Suprapubic skin (tissue), 4 donors: ENCODE results near the gene IQUB. TPM values are rescaled to one million over a fixed set of nuclear protein-coding genes. Genes with fewer than 3 reads are reported as not detected.
"Not testable (repeated sequence)": the region's sequence is repeated elsewhere in the genome, so short reads cannot be mapped to it uniquely, and the experiment has no call there.

Experiments used
- DNase-seq, 2 donors: peaks; one replicate each; pipeline ENCODE4 v3.0.0-alpha.2; 2019; ENCODE audit warnings: low spot score in 2 of 2
- H3K27ac ChIP-seq: fragments of 200-600 bp; sonication (generic); one replicate; pipeline ENCODE4 v1.5.1; 2019
- H3K27me3 ChIP-seq: fragments of 200-600 bp; sonication (generic); one replicate; pipeline ENCODE4 v1.5.1; 2019
- H3K36me3 ChIP-seq: fragments of 200-600 bp; sonication (generic); one replicate; pipeline ENCODE4 v1.5.1; 2019
- H3K4me1 ChIP-seq: fragments of 200-600 bp; sonication (generic); one replicate; pipeline ENCODE4 v1.5.1; 2019
- H3K4me3 ChIP-seq: fragments of 200-600 bp; sonication (generic); one replicate; pipeline ENCODE4 v1.5.1; 2019; ENCODE audit warnings: mild to moderate bottlenecking
- H3K9me3 ChIP-seq: fragments of 200-600 bp; sonication (generic); one replicate; pipeline ENCODE4 v1.5.1; 2019
- EP300 ChIP-seq: sonication (generic); formaldehyde crosslinking; IDR thresholded peaks from one replicate; pipeline ENCODE4 v1.6.1; 2017; ENCODE audit warnings: antibody characterized with exemption
- POLR2A ChIP-seq, 2 donors: fragments of 450-650 bp; IDR thresholded peaks; one replicate each; pipeline ENCODE4 v1.6.1; 2017; ENCODE audit warnings: antibody characterized with exemption in 2 of 2, mild to moderate bottlenecking in 2 of 2, moderate library complexity in 2 of 2
- POLR2AphosphoS5 ChIP-seq, 3 donors: sonication (generic); formaldehyde crosslinking; IDR thresholded peaks; one replicate each; pipeline ENCODE4 v1.6.1; 2017; ENCODE audit warnings: antibody characterized with exemption in 3 of 3
- WGBS: methylation state at CpG from one replicate; pipeline ENCODE4 v1.1.5; 2018; 5-methylcytosine and 5-hydroxymethylcytosine counted together
- total RNA-seq, 4 donors: library from RNA; depleted of rRNA; stranded (reverse); fragments of >200 nt; gene quantifications; one replicate each; pipeline ENCODE4 v1.1.0, GENCODE V29; 2016
- TF ChIP-seq, protein P1 (sequence below), 2 donors: fragments of 200-600 bp in 1 of 2; fragments of 450-650 bp in 1 of 2; sonication (generic) in 1 of 2; IDR thresholded peaks; one replicate each; pipeline ENCODE4 v1.5.1; 2016 to 2019; ENCODE audit warnings: antibody characterized with exemption in 2 of 2, mild to moderate bottlenecking in 1 of 2, moderate library complexity in 1 of 2

The IQUB gene
- total RNA-seq, 4 donors from 2014 or later: 0.24 to 1.1 (median 0.71) TPM

- H3K27me3 ChIP-seq: no peaks in the 10 kb centered on the region
- TF ChIP-seq EP300 (no peak), POLR2AphosphoS5 (IDR thresholded peaks at IDR 0.05) (no peak), POLR2A (IDR thresholded peaks at IDR 0.05) (no peak)
- peaks cover 11% of the 10 kb centered on the region for H3K4me1 ChIP-seq
- no peak overlapping the region for H3K27ac ChIP-seq
- no peaks in the 10 kb centered on the region for H3K9me3 ChIP-seq
- no peak for DNase-seq
- 72% methylated on average over 7 of the region's 7 CpGs for WGBS
- no peak overlapping the region for H3K4me3 ChIP-seq
- H3K36me3 ChIP-seq: peaks cover 4% of the 10 kb centered on the region
These were observed 3.9 kb upstream of the IQUB start for GRCh38 chr7:123538189-123538714.

DNA sequence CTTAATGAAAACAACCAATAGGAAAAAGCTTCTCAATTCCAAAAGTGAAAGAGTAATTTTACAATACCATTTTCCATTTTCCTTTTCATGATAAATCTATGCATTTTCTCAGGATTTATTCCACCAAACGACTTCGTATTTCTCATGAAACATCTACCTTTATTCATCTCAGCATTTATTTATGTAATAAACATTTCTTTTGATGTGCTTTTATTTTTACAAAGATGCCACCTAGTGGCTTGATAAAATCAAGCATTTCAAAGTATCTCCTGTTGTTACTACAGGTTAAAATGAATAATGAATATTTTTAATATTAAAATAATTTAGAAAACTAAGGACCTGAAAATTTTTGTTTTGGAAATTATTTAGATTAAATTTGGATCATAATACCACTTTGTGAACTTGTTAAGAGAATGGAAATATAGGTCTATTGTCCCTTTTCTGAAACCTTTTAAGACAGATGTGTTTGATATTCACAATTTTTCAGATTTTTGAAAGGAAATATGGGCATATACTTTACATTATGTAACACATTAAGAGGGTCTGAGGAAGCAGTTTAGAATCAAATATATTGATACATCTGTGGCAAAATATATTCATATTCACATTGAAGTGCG lies 2.7 kb upstream of the IQUB start:
- no peak overlapping the region for H3K27ac ChIP-seq
- H3K27me3 ChIP-seq: no peaks in the 10 kb centered on the region
- H3K4me1 ChIP-seq: peaks cover 11% of the 10 kb centered on the region
- no peaks in the 10 kb centered on the region for H3K36me3 ChIP-seq
- H3K9me3 ChIP-seq: no peaks in the 10 kb centered on the region
- WGBS: 28% methylated on average over 3 of the region's 3 CpGs
- no peak overlapping the region for H3K4me3 ChIP-seq
- no peak for DNase-seq
- TF ChIP-seq EP300: no peak
- TF ChIP-seq, protein P1, sequence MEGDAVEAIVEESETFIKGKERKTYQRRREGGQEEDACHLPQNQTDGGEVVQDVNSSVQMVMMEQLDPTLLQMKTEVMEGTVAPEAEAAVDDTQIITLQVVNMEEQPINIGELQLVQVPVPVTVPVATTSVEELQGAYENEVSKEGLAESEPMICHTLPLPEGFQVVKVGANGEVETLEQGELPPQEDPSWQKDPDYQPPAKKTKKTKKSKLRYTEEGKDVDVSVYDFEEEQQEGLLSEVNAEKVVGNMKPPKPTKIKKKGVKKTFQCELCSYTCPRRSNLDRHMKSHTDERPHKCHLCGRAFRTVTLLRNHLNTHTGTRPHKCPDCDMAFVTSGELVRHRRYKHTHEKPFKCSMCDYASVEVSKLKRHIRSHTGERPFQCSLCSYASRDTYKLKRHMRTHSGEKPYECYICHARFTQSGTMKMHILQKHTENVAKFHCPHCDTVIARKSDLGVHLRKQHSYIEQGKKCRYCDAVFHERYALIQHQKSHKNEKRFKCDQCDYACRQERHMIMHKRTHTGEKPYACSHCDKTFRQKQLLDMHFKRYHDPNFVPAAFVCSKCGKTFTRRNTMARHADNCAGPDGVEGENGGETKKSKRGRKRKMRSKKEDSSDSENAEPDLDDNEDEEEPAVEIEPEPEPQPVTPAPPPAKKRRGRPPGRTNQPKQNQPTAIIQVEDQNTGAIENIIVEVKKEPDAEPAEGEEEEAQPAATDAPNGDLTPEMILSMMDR (IDR thresholded peaks at IDR 0.05): peak in 1 of 2 donors; percentile 47

GRCh38 chr7:123535517-123535916 lies 1.1 kb upstream of the IQUB start:
- Histone ChIP-seq H3K27me3 (no peaks in the 10 kb centered on the region), H3K9me3 (no peaks in the 10 kb centered on the region), H3K4me1 (peaks cover 11% of the 10 kb centered on the region), H3K36me3 (no peaks in the 10 kb centered on the region), H3K4me3 (peak overlapping the region; percentile 62), H3K27ac (no peak overlapping the region)
- 88% methylated on average over 12 of the region's 12 CpGs for WGBS
- DNase-seq: no peak
- TF ChIP-seq POLR2AphosphoS5 (IDR thresholded peaks at IDR 0.05): no peak
- TF ChIP-seq POLR2A (IDR thresholded peaks at IDR 0.05): no peak
- TF ChIP-seq, protein P1 (IDR thresholded peaks at IDR 0.05): no peak
- no peak for TF ChIP-seq EP300

DNA sequence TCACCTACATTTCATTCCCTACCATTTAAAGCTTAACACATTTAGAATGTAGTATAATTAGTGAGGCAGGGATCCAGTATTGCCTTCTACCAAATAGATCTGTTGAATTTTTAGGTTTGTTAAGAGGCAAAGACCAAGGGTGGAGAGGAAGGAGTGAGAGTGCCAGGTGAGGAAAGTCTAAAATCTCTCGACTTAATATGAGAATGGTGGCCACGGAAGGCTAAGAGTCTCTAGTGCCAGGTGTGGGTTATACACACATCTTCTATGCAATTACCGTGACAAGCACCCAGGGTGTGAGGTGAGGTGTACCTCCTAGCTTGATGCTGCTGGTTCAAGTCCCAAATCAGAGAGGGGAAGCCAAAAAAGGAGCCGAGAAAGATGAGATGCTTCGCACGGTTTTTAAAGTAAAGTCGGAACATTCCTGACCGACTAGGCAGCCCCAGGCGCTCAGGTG lies 439 bp downstream of the IQUB start:
- TF ChIP-seq EP300 (no peak), POLR2A (IDR thresholded peaks at IDR 0.05) (no peak), POLR2AphosphoS5 (IDR thresholded peaks at IDR 0.05) (no peak)
- TF ChIP-seq, protein P1 (IDR thresholded peaks at IDR 0.05): no peak

GRCh38 chr7:123533553-123533917 lies 860 bp downstream of the IQUB start:
- Histone ChIP-seq H3K9me3 (no peaks in the 10 kb centered on the region), H3K27ac (no peak overlapping the region), H3K4me3 (no peak overlapping the region), H3K27me3 (no peaks in the 10 kb centered on the region), H3K36me3 (no peaks in the 10 kb centered on the region), H3K4me1 (peaks cover 11% of the 10 kb centered on the region)
- TF ChIP-seq POLR2AphosphoS5 (IDR thresholded peaks at IDR 0.05): no peak
- TF ChIP-seq, protein P1 (IDR thresholded peaks at IDR 0.05): no peak
- no peak for TF ChIP-seq POLR2A (IDR thresholded peaks at IDR 0.05)
- no peak for TF ChIP-seq EP300
- no peak for DNase-seq
- 91% methylated on average over 3 of the region's 3 CpGs for WGBS

More for the DNA sequence above, 439 bp downstream of the IQUB start:
- Histone ChIP-seq H3K27ac (peak overlapping the region; percentile 90), H3K4me1 (peaks cover 11% of the 10 kb centered on the region), H3K27me3 (no peaks in the 10 kb centered on the region), H3K36me3 (no peaks in the 10 kb centered on the region), H3K9me3 (no peaks in the 10 kb centered on the region), H3K4me3 (peak overlapping the region; percentile 62)
- 9% methylated on average over 4 of the region's 9 CpGs for WGBS
- no peak for DNase-seq

DNA sequence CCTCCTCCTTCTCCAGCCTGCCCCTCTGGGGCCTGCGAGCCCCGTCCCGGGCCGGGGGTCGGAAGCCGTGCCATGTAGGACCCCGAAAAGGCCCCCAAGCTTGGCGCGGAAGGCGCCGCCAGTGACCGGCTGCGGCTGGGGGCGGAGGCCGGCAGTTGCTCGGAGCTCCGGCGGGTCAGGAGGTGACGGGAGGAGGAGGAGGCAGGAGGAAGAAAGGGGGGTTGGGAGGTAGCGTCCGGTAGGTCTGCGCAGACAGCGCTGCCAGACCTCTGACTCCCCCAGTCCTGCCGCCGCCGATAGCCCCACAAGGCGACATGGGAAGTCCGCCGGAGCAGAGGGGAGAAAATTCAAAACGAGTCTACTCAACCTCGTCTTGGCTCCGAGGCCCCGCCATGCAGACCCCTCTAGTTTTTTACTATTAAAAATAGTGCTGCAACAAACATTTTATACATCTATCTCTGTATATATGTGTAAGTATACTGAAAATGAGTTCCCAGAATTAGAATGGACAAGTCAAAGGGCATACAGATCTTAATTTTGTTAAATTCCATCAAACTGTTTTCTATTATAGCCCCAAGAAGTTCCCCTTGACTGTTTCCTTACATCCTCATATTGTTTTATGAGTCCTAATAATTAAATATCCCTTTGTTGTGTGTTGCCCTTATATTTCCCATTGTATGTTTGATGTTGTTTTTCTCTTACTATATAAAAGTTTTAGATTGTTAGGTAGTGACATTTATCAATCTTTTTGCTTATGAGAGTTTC lies 1.4 kb downstream of the IQUB start:
- Histone ChIP-seq H3K4me1 (peaks cover 11% of the 10 kb centered on the region), H3K4me3 (peak overlapping the region; percentile 44)
- not testable (repeated sequence) for H3K27me3 ChIP-seq, DNase-seq, H3K27ac ChIP-seq, H3K36me3 ChIP-seq, H3K9me3 ChIP-seq
- 16% methylated on average over 8 of the region's 33 CpGs for WGBS

GRCh38 chr7:123532343-123532742 lies 2.1 kb downstream of the IQUB start:
- H3K27me3 ChIP-seq, H3K27ac ChIP-seq, DNase-seq, H3K36me3 ChIP-seq, H3K9me3 ChIP-seq: not testable (repeated sequence)
- WGBS: 12% methylated on average over 6 of the region's 14 CpGs
- Histone ChIP-seq H3K4me1 (peaks cover 11% of the 10 kb centered on the region), H3K4me3 (peak overlapping the region; percentile 44)

- H3K4me3 ChIP-seq, H3K36me3 ChIP-seq, DNase-seq, H3K27ac ChIP-seq, H3K9me3 ChIP-seq, H3K4me1 ChIP-seq, H3K27me3 ChIP-seq: not testable (repeated sequence)
- 95% methylated on average over 12 of the region's 13 CpGs for WGBS
These were observed 4.3 kb downstream of the IQUB start for GRCh38 chr7:123530035-123530591.
